ENCODE results near the gene NCKAP5. TPM values are rescaled to one million over a fixed set of nuclear protein-coding genes. Genes with fewer than 3 reads are reported as not detected.

NCKAP5 gene
- polyA plus RNA-seq, 3 donors: 7.6 to 10.1 (median 8.2) TPM

- DNase-seq (ENCODE audit: low read depth in 3 of 3, low spot score in 2 of 3): no peak
Observed at GRCh38 chr2:133062931-133063665, 505.2 kb downstream of the NCKAP5 start.

GRCh38 chr2:133061874-133062593, 506.2 kb downstream of the NCKAP5 start:
- no peak for DNase-seq (ENCODE audit: low read depth in 3 of 3, low spot score in 2 of 3)

GRCh38 chr2:133054297-133054696, 514.0 kb downstream of the NCKAP5 start:
- DNase-seq (ENCODE audit: low read depth in 3 of 3, low spot score in 2 of 3): no peak

GRCh38 chr2:133053541-133053940, 514.7 kb downstream of the NCKAP5 start:
- no peak for DNase-seq (ENCODE audit: low read depth in 3 of 3, low spot score in 2 of 3)

GRCh38 chr2:133045787-133046186, 522.5 kb downstream of the NCKAP5 start:
- DNase-seq (ENCODE audit: low read depth in 3 of 3, low spot score in 2 of 3): no peak

- DNase-seq (ENCODE audit: low read depth in 3 of 3, low spot score in 2 of 3): no peak
Observed at GRCh38 chr2:133044556-133044955, 523.7 kb downstream of the NCKAP5 start.

- no peak for DNase-seq (ENCODE audit: low read depth in 3 of 3, low spot score in 2 of 3)
Observed at GRCh38 chr2:133040170-133040569, 528.1 kb downstream of the NCKAP5 start.

- DNase-seq (ENCODE audit: low read depth in 3 of 3, low spot score in 2 of 3): no peak
Observed at GRCh38 chr2:133039531-133039930, 528.7 kb downstream of the NCKAP5 start.

GRCh38 chr2:133026536-133027177, 541.6 kb downstream of the NCKAP5 start:
- peak in 2 of 3 donors; percentile 2 to 3 for DNase-seq (ENCODE audit: low read depth in 3 of 3, low spot score in 2 of 3)

- DNase-seq (ENCODE audit: low read depth in 3 of 3, low spot score in 2 of 3): no peak
Observed at GRCh38 chr2:133025004-133025403, 543.3 kb downstream of the NCKAP5 start.

GRCh38 chr2:133012847-133013734, 555.2 kb downstream of the NCKAP5 start:
- no peak for DNase-seq (ENCODE audit: low read depth in 3 of 3, low spot score in 2 of 3)

- no peak for DNase-seq (ENCODE audit: low read depth in 3 of 3, low spot score in 2 of 3)
Observed at GRCh38 chr2:133004623-133005022, 563.6 kb downstream of the NCKAP5 start.

- DNase-seq (ENCODE audit: low read depth in 3 of 3, low spot score in 2 of 3): no peak
Observed at GRCh38 chr2:132999421-132999820, 568.8 kb downstream of the NCKAP5 start.

GRCh38 chr2:132998221-132998620, 570.0 kb downstream of the NCKAP5 start:
- no peak for DNase-seq (ENCODE audit: low read depth in 3 of 3, low spot score in 2 of 3)

GRCh38 chr2:132991471-132992045, 576.7 kb downstream of the NCKAP5 start:
- no peak for DNase-seq (ENCODE audit: low read depth in 3 of 3, low spot score in 2 of 3)

GRCh38 chr2:132984731-132985130, 583.5 kb downstream of the NCKAP5 start:
- no peak for DNase-seq (ENCODE audit: low read depth in 3 of 3, low spot score in 2 of 3)

- DNase-seq (ENCODE audit: low read depth in 3 of 3, low spot score in 2 of 3): no peak
Observed at GRCh38 chr2:132980304-132980703, 588.0 kb downstream of the NCKAP5 start.

GRCh38 chr2:132979339-132980093, 588.7 kb downstream of the NCKAP5 start:
- no peak for DNase-seq (ENCODE audit: low read depth in 3 of 3, low spot score in 2 of 3)

- DNase-seq (ENCODE audit: low read depth in 3 of 3, low spot score in 2 of 3): no peak
Observed at GRCh38 chr2:132978840-132979239, 589.4 kb downstream of the NCKAP5 start.

Data from right renal cortex interstitium (tissue), 3 donors.